Cardiac fibroblast (primary cell): ENCODE measurements around the gene ATP11A.
"Not testable (repeated sequence)": the region's sequence is repeated elsewhere in the genome, so short reads cannot be mapped to it uniquely, and the experiment has no call there.

Source experiments
- DNase-seq, 2 donors: peaks; one replicate each; pipeline versions ENCODE4 v3.0.0 to v3.0.0-alpha.2; 2010; ENCODE audit warnings: low read depth in 2 of 2
- H3K4me3 ChIP-seq, 2 donors: replicated peaks in 1 of 2; 1 replicate in 1 of 2; 2 replicates in 1 of 2; pipeline ENCODE4 v1.5.1; 2011; ENCODE audit warnings: low read depth in 2 of 2, low read length in 2 of 2, mild to moderate bottlenecking in 2 of 2, moderate library complexity in 1 of 2
- TF ChIP-seq, protein P1 (sequence below): IDR thresholded peaks from one replicate; pipeline ENCODE4 v1.5.1; 2011; ENCODE audit warnings: low read depth, mild to moderate bottlenecking, low read length, inconsistent platforms

The ATP11A gene

DNA sequence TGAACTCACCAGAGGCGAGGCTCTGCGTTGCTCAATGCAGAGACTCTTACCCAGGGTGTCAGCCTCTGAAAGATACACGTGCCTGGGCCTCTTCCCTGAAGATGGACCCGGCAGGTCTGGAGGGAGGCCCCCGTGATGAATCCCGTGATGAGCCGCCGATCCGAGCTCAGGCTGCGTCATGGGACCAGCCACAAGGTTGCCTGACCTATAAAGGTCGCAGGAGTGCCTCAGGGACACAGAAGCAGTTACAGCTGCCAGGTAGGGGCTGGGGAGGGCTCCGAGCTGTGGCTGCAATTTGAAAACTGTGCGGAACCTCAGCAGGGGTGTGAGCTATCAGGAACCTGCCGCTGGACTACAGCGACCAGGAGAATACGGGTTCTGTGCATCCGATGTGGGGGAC is 10.5 kb upstream of the ATP11A start:
- TF ChIP-seq, protein P1, sequence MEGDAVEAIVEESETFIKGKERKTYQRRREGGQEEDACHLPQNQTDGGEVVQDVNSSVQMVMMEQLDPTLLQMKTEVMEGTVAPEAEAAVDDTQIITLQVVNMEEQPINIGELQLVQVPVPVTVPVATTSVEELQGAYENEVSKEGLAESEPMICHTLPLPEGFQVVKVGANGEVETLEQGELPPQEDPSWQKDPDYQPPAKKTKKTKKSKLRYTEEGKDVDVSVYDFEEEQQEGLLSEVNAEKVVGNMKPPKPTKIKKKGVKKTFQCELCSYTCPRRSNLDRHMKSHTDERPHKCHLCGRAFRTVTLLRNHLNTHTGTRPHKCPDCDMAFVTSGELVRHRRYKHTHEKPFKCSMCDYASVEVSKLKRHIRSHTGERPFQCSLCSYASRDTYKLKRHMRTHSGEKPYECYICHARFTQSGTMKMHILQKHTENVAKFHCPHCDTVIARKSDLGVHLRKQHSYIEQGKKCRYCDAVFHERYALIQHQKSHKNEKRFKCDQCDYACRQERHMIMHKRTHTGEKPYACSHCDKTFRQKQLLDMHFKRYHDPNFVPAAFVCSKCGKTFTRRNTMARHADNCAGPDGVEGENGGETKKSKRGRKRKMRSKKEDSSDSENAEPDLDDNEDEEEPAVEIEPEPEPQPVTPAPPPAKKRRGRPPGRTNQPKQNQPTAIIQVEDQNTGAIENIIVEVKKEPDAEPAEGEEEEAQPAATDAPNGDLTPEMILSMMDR, result no peak
- no peak overlapping the region for H3K4me3 ChIP-seq
- DNase-seq, result no peak

GRCh38 chr13:112679932-112680677 is 9.7 kb upstream of the ATP11A start:
- TF ChIP-seq, protein P1, result no peak
- no peak for DNase-seq

DNA sequence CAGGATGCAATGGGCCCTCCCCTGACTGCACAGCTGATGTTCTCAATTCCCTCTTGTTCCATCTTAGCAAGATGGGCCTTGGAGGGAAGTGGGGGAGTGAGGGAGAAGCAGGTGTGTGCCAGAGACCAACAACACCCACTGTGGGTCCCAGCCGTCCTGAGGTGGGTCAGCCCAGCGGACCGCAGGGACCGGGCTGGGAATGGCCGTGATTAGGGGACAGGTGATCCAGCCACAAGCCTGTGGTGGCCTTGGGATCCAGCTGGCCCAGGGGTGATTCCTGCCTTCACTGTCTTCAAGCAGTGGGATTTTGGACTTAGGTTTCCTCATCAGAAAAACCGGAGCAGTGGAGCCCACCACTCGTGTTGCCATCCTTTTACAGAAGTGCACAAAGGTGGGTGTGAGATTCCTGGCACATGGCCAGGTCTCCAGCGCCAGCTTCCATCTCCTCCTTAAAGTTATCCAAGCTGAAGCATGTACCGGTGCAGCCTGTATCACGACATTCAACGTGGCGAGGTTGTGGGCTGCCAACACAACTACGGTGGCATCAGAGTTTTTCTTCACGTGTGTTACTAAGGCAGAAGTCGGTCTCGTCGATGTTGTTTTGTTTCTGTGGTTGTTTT is 9.0 kb upstream of the ATP11A start:
- H3K4me3 ChIP-seq, result no peak overlapping the region
- no peak for DNase-seq
- TF ChIP-seq, protein P1, result no peak

More at GRCh38 chr13:112679932-112680677, 9.7 kb upstream of the ATP11A start:
- no peak overlapping the region for H3K4me3 ChIP-seq

- H3K4me3 ChIP-seq, result no peak overlapping the region
- TF ChIP-seq, protein P1, result no peak
- no peak for DNase-seq
Measured at GRCh38 chr13:112683581-112683980, 6.3 kb upstream of the ATP11A start.

- TF ChIP-seq, protein P1, result no peak
- no peak for DNase-seq
- H3K4me3 ChIP-seq, result no peak overlapping the region
Measured at GRCh38 chr13:112684071-112684845, 5.6 kb upstream of the ATP11A start.

- DNase-seq, H3K4me3 ChIP-seq: not testable (repeated sequence)
Measured at GRCh38 chr13:112685189-112685805, 4.5 kb upstream of the ATP11A start.
